Epithelial cell of prostate (primary cell): ENCODE measurements around the gene SEMA6A.
"Not testable (repeated sequence)": the region's sequence is repeated elsewhere in the genome, so short reads cannot be mapped to it uniquely, and the experiment has no call there.

Source experiments
- DNase-seq: peaks from one replicate; pipeline ENCODE4 v3.0.0-alpha.2; 2011; ENCODE audit warnings: low read depth, low spot score
- H3K27ac ChIP-seq: fragments of 450-650 bp; 2 replicates; pipeline ENCODE4 v1.5.1; 2017; ENCODE audit warnings: mild to moderate bottlenecking

SEMA6A gene

DNA sequence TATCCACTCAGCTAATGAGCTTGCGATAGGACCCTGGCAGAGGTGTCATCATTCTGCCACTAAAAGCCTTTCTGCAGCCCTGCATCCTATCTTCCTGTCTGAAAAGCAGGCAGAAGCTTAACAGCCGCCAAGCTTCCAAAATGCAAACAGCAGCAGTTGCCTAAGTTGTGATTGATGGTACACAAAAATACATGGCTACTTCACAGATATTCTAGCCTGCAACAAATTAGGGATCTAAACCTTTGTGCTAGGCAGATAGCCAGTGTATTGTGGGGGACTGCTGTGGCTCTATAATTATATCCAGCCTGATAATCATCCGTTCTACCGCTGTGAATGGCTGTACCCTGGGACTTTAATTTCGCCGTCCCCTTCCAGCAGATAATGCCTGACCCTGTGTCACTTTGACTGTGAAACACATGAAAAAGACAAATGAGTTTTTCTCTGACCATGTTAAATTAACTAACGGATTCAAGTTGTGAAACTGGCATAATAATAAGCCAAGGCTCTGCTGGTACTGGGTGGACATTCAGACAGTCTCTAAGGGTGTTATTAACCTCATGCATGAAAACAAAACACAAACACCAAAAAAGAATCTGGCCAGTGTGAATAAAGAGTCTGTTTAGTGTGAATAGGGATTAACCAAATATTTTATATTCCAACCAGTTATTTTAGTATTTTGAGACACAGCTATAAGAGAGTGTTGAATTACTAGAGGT is 45.9 kb downstream of the SEMA6A start:
- no peak for DNase-seq

GRCh38 chr5:116527582-116527981 is 47.0 kb downstream of the SEMA6A start:
- DNase-seq = no peak
- no peak overlapping the region for H3K27ac ChIP-seq

More for the DNA sequence above, 45.9 kb downstream of the SEMA6A start:
- no peak overlapping the region for H3K27ac ChIP-seq

- DNase-seq = no peak
- H3K27ac ChIP-seq = no peak overlapping the region
Observed at GRCh38 chr5:116525674-116526073, 48.9 kb downstream of the SEMA6A start.

- DNase-seq = no peak
- H3K27ac ChIP-seq = no peak overlapping the region
Observed at GRCh38 chr5:116524966-116525365, 49.7 kb downstream of the SEMA6A start.

DNA sequence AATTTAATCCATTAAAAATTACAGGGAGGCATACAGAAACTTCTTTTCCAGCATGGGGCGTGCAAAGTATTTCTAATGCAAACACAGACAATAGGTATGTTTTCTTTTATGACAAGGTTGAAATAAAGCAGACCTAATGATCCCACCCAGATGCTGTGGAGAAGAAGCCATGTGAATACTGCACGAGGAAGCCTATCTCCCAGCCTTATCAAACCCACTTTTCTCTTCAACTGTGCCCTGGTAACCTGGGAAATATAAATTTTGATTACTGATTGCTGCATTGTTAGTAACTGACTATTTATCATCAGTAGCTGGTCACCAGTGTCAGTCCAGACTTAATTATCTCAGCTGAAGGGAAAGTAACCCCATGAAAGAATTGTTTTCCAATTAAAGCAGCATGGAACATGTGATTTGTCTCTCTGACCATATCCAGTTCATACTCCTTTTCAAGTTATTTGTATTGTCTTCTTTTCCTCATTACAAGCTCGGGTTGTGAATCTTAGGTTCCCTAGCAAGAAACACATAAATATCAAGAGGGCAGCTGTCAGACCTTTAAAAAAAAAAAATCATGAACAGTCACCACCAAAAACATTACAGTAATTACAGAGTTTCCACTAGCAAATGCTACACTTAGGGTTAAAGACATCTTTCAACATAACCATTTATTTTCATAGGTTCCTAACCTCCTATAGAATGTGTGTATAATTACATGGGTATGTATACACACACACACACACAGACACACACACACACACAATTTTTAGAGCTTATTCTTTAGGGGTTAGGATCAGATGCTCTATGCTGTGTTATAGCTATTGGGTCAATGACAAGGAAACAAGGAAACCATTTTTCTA is 50.3 kb downstream of the SEMA6A start:
- H3K27ac ChIP-seq = no peak overlapping the region
- DNase-seq = no peak

DNA sequence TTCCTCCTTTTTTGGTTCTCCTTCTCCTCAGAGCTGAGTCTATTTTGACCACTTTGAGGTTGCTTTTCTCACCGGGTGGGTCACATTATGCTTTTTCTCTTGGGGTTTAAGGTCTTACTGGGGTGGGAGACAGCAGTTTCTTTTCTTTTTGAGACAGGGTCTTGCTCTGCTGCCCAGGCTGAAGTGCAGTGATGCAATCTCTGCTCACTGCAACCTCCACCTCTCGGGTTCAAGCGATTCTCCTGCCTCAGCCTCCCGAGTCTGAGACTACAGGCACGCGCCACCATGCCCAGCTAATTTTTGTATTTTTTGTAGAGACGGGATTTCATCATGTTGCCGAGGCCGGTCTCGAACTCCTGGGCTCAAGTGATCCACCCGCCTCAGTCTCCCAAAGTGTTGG is 51.4 kb downstream of the SEMA6A start:
- not testable (repeated sequence) for DNase-seq

DNA sequence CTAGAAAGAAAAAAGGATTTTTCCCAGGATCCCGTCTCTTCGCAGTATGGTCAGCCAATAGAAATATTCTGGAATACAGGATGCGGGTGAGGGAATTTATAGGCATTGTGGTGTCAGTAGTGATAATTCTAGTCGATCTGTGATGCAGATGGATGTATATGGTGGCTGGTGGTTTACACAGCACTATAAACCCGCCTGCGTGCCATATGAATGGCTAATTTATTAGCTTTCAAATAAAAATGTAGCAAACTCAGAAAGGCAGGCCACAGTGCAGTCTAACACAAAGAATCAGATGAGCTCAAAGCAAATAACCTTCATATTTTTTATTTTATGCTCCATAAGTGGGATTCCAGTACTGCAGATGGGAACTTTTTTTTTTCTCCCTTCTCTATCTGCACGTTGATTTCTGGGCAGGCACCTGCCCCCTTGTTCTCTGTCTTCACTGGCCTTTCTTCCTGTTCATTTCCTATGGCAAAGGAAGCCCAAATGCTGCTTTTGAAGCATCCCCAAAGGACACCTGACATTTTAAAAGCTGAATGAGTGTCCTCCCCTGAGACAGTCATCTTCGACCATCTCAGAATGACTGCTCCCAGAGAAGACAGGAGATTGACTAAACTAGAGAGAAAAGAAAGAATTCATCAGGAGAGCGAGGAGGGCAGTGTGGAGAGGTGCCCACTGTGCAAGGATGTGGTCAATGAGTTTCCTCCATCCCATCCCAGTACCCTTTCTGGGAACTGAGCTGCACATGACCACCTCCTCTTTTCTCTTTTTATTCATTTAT is 52.1 kb downstream of the SEMA6A start:
- no peak for DNase-seq
- H3K27ac ChIP-seq = no peak overlapping the region

More for the DNA sequence above, 51.4 kb downstream of the SEMA6A start:
- not testable (repeated sequence) for H3K27ac ChIP-seq

DNA sequence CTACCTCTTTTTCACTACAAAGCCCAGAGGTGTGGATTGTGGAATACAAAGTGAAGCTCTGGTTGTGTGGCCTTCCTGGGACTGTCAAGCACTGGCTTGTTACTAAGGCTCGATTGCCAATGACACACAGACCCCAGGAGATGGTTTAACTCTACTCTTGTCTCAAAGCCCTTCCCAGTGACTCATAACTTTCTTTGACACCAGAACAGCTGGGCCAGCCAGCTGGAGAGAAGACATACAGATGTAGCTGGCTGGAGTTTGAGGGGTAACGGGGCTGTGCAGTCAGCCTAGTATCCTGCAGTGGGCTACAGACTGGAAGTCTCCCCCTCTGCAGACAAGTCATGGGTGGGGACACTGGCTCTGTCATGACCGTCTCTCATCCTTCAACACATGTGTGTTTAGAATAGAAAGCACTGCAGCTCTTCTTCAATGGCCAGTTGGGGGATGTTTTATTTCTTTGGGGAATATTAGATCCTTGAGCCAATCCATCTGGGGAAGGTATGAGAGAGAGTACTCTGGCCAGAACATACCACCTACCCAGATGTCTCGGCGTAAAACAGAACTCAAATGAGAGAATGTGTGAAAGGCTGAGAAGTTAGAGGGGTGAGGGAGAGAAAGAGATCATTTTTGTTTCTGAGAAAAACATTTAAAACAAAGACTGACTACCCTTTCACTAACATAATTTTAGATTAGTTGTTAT is 53.3 kb downstream of the SEMA6A start:
- DNase-seq = no peak
- no peak overlapping the region for H3K27ac ChIP-seq

DNA sequence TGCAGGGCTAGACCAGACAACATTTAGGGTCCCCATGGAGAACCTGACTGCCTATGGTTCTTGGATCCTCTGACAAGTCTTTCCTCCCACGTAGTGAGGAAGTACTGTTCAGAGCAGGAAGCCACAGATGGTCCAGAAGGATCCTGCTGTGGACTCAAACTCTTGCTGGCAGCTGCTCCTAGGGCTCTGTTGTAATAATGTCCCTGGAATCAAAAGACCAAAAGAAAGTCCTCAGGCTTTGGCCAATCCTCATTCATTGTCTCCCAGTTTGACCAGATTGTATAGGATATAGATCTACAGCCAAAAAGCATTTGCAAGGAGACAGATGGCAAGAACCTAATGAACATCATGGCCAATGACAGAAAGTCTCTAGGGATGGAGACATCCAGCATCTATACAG is 53.9 kb downstream of the SEMA6A start:
- no peak overlapping the region for H3K27ac ChIP-seq
- DNase-seq = no peak

- no peak for DNase-seq
- H3K27ac ChIP-seq = no peak overlapping the region
Observed at GRCh38 chr5:116518423-116518822, 56.2 kb downstream of the SEMA6A start.

DNA sequence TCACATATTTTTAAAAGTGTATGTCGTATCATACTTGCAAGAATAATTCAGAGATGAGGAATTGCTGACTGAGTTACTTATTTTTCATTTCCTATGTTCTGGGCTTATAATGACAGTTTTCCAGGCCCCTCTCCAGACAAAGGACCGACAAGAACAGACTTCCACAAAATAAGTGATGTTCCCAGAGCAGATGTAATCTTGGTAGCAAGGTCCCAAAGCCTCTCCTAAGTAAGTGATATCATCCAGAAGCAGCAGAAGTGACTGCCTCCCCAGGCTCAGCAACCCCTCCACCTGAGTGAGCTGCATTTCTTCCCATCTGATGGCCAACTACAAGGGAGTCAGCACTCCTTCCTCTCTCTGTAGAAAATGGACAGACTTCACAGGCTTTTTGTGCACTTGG is 57.1 kb downstream of the SEMA6A start:
- DNase-seq = no peak
- no peak overlapping the region for H3K27ac ChIP-seq

- no peak for DNase-seq
- no peak overlapping the region for H3K27ac ChIP-seq
Observed at GRCh38 chr5:116516021-116516420, 58.6 kb downstream of the SEMA6A start.

DNA sequence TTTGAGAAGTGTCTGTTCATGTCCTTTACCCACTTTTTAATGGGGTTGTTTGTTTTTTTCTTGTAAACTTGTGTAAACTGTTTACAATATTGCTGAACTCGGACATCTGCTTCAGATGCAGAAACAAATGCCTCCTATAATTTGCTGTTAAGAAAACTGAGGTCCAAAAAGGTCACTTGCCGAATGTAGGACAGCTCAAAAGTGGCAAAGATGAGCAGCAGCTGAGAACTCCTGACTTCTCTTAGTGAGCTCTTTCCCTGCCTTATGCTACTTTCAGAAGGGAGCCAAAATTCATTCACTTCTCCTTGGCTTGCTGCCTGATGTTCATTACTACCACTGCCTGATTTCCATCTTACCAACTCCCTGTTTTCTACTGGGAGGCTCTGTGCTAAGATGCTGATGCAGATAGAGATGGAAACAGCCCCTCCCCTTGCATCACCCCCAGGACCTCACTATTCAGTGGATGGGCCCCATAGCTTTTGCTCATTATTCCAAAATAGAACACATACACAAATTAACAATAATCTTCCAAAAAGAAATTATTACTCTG is 60.1 kb downstream of the SEMA6A start:
- no peak overlapping the region for H3K27ac ChIP-seq
- DNase-seq = no peak

GRCh38 chr5:116510517-116510916 is 64.1 kb downstream of the SEMA6A start:
- no peak overlapping the region for H3K27ac ChIP-seq
- DNase-seq = no peak

DNA sequence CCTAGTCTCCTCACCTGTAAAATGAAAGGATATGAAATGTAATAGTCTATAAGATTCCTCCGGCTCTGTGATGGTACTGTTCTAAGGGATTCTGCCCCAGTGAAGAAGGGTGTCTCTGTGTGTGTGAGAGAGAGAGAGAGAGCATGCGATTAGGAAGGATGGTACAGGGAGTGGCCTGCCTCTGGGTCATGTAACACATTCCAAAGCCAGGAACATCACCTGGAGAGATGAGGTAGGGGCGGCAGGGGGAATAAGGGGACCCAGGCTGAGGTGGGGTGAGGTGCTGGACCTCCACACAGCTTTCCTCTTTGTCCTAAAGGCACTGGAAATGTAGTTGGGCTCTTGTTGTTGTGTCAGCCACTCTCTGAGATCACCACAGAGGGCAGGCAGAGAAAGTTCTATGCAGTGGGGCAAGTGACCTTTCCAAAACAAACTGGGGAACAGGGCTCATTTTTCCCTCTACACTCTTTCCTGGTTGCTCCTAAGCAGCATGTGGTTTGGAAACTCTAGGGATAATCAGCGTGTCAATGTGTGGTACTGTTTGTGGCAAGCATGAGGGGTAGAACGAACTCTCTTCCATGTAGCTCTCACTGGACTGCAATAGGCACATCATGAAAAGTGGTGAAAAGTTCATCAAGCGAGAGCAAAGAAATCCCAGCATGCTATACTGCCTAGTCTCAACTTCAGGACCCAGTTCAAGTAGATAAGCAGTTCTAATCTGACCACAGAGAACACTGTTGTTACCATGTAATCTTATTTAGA is 65.0 kb downstream of the SEMA6A start:
- no peak for DNase-seq
- no peak overlapping the region for H3K27ac ChIP-seq

- no peak for DNase-seq
- no peak overlapping the region for H3K27ac ChIP-seq
Observed at GRCh38 chr5:116508835-116509234, 65.8 kb downstream of the SEMA6A start.

DNA sequence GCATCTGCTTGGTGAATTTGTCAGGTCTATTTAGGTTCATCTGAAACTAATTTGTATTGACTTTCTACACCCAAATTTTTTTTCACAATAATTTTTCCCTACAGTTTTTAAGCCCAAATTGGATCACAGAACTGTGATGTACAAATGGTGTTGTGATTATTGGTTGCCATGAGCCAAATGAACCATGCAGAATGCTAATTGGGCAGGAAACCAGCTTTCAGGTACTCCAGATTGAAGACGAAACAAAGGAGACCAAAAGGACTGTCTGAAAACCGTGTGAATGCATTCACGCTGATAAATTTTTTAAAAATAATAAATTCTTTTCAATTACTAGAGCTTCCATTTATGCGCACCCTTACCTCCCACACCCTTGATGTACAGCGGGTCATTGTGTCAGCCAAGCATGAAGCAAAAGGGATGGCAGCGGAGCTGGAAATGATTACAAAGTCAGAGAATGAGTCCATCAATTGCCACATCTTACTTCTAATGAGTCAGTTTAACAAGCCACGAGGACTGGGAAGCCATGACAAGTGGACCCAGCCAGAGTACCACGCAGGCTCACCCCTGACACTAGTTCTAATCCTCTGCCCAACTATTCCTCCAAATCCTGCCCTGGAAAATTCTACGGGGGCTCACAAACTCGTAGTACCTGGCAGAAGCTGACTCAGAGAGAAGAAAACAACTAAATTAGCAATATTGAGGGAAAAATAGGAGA is 66.5 kb downstream of the SEMA6A start:
- H3K27ac ChIP-seq = no peak overlapping the region
- no peak for DNase-seq

DNA sequence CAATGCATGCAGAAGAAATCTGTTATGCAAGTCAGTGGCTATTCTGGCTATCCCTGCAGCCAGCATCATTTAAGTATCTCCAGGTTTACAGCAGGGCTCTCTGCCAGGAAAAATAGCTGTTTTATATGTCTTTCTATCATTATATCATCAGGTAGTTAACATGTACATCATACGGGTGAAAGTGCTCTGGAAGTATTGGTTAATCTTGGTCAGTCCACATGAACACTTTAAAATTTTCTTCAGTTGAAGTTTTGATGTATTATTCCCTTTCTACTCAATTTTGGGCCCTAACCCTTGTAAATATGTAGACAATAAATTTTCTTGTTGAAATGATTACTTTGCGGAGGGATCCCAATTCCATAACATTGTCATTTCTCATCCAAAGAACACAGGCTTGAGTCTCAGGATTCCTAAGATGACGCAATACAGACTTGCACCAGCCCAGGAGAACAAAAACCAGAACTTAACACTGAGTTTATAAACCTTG is 67.5 kb downstream of the SEMA6A start:
- no peak for DNase-seq
- no peak overlapping the region for H3K27ac ChIP-seq
